Activated T-helper 2 cell treated with anti-CD3 and anti-CD28 coated beads, Interferon-gamma antibody, Interleukin-2, Interleukin-4, amounts not matched to agents 10 μg/mL and 5 μg/mL and 100 μg/mL, durations not matched to agents 14 hours and 24 hours and 36 hours (primary cell): ENCODE data around the gene TRAF5. TPM values are rescaled to one million over a fixed set of nuclear protein-coding genes. Genes with fewer than 3 reads are reported as not detected.

Experiments used
- total RNA-seq: library from RNA; stranded (reverse); gene quantifications from 2 replicates; pipeline ENCODE4 v1.2.3, GENCODE V29; 2022

TRAF5 gene
- total RNA-seq, 1 donor from 2014 or later: 63.8 TPM

Other genes with a start within 250 kb of the TRAF5 start
- gene KCNH1, start 192.7 kb upstream of the TRAF5 start, total RNA-seq: not detected in 2 replicates
- gene RCOR3, start 67.5 kb upstream of the TRAF5 start, total RNA-seq: 42.3 and 45.0 TPM in 2 replicates
- gene RD3, start 165.3 kb downstream of the TRAF5 start, total RNA-seq: not detected in 2 replicates